ENCODE measurements around the gene MCC. TPM values are rescaled to one million over a fixed set of nuclear protein-coding genes. Genes with fewer than 3 reads are reported as not detected.
A peak's percentile ranks its signal among the peaks of the same experiment; 100 is the strongest.

MCC gene
- total and polyA plus RNA-seq, 12 donors, result 4.2 to 34.1 (median 25.2) TPM

- no peak for TF ChIP-seq CTCF (IDR thresholded peaks at IDR 0.05)
- intact Hi-C loops (cut with DNase I), result no loop called here
- H3K36me3 ChIP-seq, result peaks cover 0 to 95% (median 30%) of the 10 kb centered on the region in 9 donors
- no peak overlapping the region for H3K27ac ChIP-seq
- H3K4me1 ChIP-seq, result peaks cover 0 to 37% (median 11%) of the 10 kb centered on the region in 9 donors
- DNase-seq (no peak), ATAC-seq (no peak)
- H3K27me3 ChIP-seq, result no peaks in the 10 kb centered on the region
- WGBS, 2 donors, result 93 to 95% methylated on average over 4 of the region's 4 CpGs
- H3K4me3 ChIP-seq, result no peak overlapping the region
- H3K9me3 ChIP-seq, result no peaks in the 10 kb centered on the region
Measured at GRCh38 chr5:113026211-113026610, 462.0 kb downstream of the MCC start.

- ATAC-seq (peak in 1 of 8 donors; percentile 15), DNase-seq (no peak)
- H3K27me3 ChIP-seq, result no peaks in the 10 kb centered on the region
- peaks cover 0 to 97% (median 30%) of the 10 kb centered on the region in 9 donors for H3K36me3 ChIP-seq
- peaks cover 0 to 32% (median 8%) of the 10 kb centered on the region in 9 donors for H3K4me1 ChIP-seq
- H3K4me3 ChIP-seq, result no peak overlapping the region
- TF ChIP-seq CTCF (IDR thresholded peaks at IDR 0.05), result no peak
- peak overlapping the region in 1 of 10 donors; percentile 42 for H3K27ac ChIP-seq
- intact Hi-C loops (cut with DNase I), result no loop called here
- 45 to 74% methylated on average over 4 of the region's 4 CpGs for WGBS, 2 donors
- no peaks in the 10 kb centered on the region for H3K9me3 ChIP-seq
Measured at GRCh38 chr5:113025596-113025995, 462.7 kb downstream of the MCC start.

- no peak overlapping the region for H3K27ac ChIP-seq
- WGBS, 2 donors, result 83 to 85% methylated on average over 6 of the region's 6 CpGs
- no peak for TF ChIP-seq CTCF (IDR thresholded peaks at IDR 0.05)
- H3K27me3 ChIP-seq, result no peaks in the 10 kb centered on the region
- ATAC-seq, result no peak
- no peak overlapping the region for H3K4me3 ChIP-seq
- intact Hi-C loops (cut with DNase I), result no loop called here
- H3K36me3 ChIP-seq, result peaks cover 0 to 98% (median 30%) of the 10 kb centered on the region in 9 donors
- H3K4me1 ChIP-seq, result peaks cover 0 to 22% (median 0%) of the 10 kb centered on the region in 9 donors
- DNase-seq, result no peak
- no peaks in the 10 kb centered on the region for H3K9me3 ChIP-seq
Measured at GRCh38 chr5:113024076-113024697, 464.1 kb downstream of the MCC start.

GRCh38 chr5:113022661-113023060, 465.6 kb downstream of the MCC start:
- intact Hi-C loops (cut with DNase I), result no loop called here
- Histone ChIP-seq H3K36me3 (peaks cover 0 to 97% (median 20%) of the 10 kb centered on the region in 9 donors), H3K27me3 (no peaks in the 10 kb centered on the region), H3K27ac (peak overlapping the region in 1 of 10 donors; percentile 22), H3K4me1 (peaks cover 0 to 22% (median 0%) of the 10 kb centered on the region in 9 donors), H3K9me3 (no peaks in the 10 kb centered on the region), H3K4me3 (no peak overlapping the region)
- no peak for TF ChIP-seq CTCF (IDR thresholded peaks at IDR 0.05)
- WGBS, 2 donors, result 57 to 61% methylated on average over 2 of the region's 2 CpGs
- peak in 1 of 8 donors; percentile 10 for ATAC-seq
- DNase-seq, result no peak

All from heart right ventricle (tissue), 16 donors.